Aorta (tissue), 5 donors: ENCODE results near the gene DNM1. TPM values are rescaled to one million over a fixed set of nuclear protein-coding genes. Genes with fewer than 3 reads are reported as not detected.

ENCODE experiments used
- ATAC-seq: fragments of 200-7000 bp; cut with Tn5 transposase; one replicate; pipeline ENCODE4 v1.9.1; 2022; ENCODE audit warnings: moderate library complexity; ENCODE audit not compliant: low FRiP score
- DNase-seq, 2 donors: peaks; one replicate each; pipeline ENCODE4 v3.0.0-alpha.2; 2020
- H3K27ac ChIP-seq, 2 donors: one replicate each; pipeline ENCODE4 v1.5.1; 2013; ENCODE audit warnings: low read length in 2 of 2, mild to moderate bottlenecking in 2 of 2, moderate library complexity in 2 of 2, control low read depth in 1 of 2, inconsistent platforms in 1 of 2, low read depth in 1 of 2
- H3K27me3 ChIP-seq, 2 donors: one replicate each; pipeline ENCODE4 v1.6.1; 2013; ENCODE audit warnings: control low read depth in 1 of 2, low read length in 1 of 2, mild to moderate bottlenecking in 1 of 2, moderate library complexity in 1 of 2; ENCODE audit not compliant: insufficient read depth in 2 of 2, control insufficient read depth in 1 of 2
- H3K36me3 ChIP-seq, 2 donors: one replicate each; pipeline ENCODE4 v1.6.1; 2013; ENCODE audit warnings: control low read depth in 1 of 2, low read length in 1 of 2, mild to moderate bottlenecking in 1 of 2; ENCODE audit not compliant: insufficient read depth in 2 of 2, control insufficient read depth in 1 of 2
- H3K4me1 ChIP-seq, 2 donors: one replicate each; pipeline ENCODE4 v1.6.1; 2013; ENCODE audit warnings: low read length in 2 of 2, control low read depth in 1 of 2, mild to moderate bottlenecking in 1 of 2, moderate library complexity in 1 of 2; ENCODE audit not compliant: insufficient read depth in 2 of 2, control insufficient read depth in 1 of 2
- H3K4me3 ChIP-seq, 2 donors: one replicate each; pipeline ENCODE4 v1.5.1; 2013; ENCODE audit warnings: low read length in 2 of 2, control low read depth in 1 of 2, mild to moderate bottlenecking in 1 of 2
- H3K9me3 ChIP-seq: one replicate; pipeline ENCODE4 v1.6.1; 2013; ENCODE audit warnings: mild to moderate bottlenecking, low read length; ENCODE audit not compliant: control insufficient read depth
- WGBS, 2 donors: extraction: QIAGEN DNeasy Blood & Tissue Kit; methylation state at CpG; one replicate each; pipeline ENCODE4 v1.1.7; 2013; 5-methylcytosine and 5-hydroxymethylcytosine counted together
- intact Hi-C, 2 donors: fragments of 100-400 bp; cut with DNase I; formaldehyde crosslinking; loops; one replicate each; pipeline versions ENCODE4 v1.14.2 to v1.15.0; 2022
- polyA plus RNA-seq, 2 donors: library from polyadenylated mRNA; stranded (reverse); fragments of 200-250 nt; gene quantifications; one replicate each; pipeline ENCODE4 v1.2.3, GENCODE V29; 2013
- total RNA-seq, 2 donors: library from RNA; stranded (reverse); fragmentation: NEBNext Ultra II Directional; extraction: Animal tissue kit (Norgen Biotek cat#: 25700); gene quantifications; one replicate each; pipeline ENCODE4 v1.2.1, GENCODE V29; 2021
- donor health status: healthy with polysubstance abuse.
- donor health status: Bipolar disorder and iron deficiency.
- donor health status: DM: no; HTN: no; CAD: no.
- donor health status: DM: no; HTN: no; CAD: no.
- donor health status: DM: yes; HTN: yes; CAD: no.

Gene DNM1
- total and polyA plus RNA-seq, 4 donors: 0.43 to 114 (median 5.7) TPM

DNA sequence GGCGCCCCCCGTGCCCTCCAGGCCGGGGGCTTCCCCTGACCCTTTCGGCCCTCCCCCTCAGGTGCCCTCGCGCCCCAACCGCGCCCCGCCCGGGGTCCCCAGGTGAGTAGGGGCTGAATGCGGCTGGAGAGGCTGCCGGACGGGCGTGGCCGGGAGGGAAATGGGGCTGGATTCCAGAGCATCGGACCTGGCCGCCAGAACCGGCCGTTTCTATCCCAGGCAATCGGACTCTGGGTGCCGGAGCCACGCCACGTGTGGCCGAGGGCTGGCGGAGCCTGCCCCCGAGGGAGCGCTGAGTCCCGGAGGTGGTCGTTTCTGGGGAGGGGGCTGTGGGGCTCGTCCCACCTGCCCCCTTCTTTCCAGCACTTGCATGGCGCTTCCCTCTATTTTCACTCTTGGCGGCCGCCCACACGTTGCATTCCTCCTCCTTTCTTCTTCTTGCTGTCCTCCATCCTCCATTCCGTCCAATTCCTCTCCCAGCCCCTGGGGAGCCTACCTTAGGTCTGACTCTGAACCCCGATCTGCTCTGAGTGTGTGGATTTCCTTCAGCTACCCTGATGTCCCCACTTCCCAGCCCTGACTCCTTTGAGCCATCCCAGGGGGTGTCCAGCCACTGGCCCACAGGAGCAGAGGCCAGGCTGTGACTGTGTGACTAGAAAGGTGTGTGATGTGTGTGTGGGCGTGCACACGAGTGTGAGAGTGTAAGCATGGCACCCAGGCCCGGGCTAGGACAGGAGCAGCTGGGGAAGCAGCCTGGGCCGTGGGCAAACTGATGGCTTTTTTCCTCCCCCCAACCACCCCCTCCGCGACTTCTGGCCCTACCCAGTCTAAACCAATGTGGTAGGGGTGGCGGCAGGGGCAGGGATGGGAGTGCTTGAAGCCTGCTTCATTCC, 47.9 kb downstream of the DNM1 start:
- Histone ChIP-seq H3K4me3 (no peak overlapping the region), H3K36me3 (no peaks in the 10 kb centered on the region), H3K27ac (no peak overlapping the region), H3K4me1 (no peaks in the 10 kb centered on the region), H3K9me3 (no peaks in the 10 kb centered on the region), H3K27me3 (no peaks in the 10 kb centered on the region)
- no peak for ATAC-seq
- DNase-seq: no peak
- WGBS, 2 donors: 32 to 33% methylated on average over 37 to 43 of the region's 43 CpGs
- intact Hi-C loops: no loop called here

DNA sequence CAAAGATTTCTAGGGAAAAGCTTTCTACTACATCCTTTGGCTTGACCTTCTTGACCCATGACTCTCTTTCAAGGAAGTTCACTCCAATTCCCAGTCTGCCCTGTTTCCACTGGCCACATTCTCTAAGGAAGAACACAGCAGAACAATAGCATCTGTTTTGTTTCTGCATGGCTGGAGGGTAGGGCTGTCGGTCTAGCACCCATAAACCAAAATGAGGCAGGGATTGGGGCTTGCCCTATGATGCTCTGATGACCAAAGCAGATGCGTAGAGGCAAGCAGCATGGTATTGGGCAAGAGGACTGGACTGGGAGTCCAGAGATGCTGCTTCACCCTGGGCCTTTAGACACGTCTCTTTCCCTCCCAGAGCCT, 48.5 kb downstream of the DNM1 start:
- Histone ChIP-seq H3K4me1 (no peaks in the 10 kb centered on the region), H3K27ac (no peak overlapping the region), H3K27me3 (no peaks in the 10 kb centered on the region), H3K36me3 (no peaks in the 10 kb centered on the region), H3K9me3 (no peaks in the 10 kb centered on the region), H3K4me3 (no peak overlapping the region)
- intact Hi-C loops: no loop called here
- no peak for DNase-seq
- no peak for ATAC-seq
- WGBS, 2 donors: 92 to 94% methylated on average over 3 of the region's 3 CpGs

DNA sequence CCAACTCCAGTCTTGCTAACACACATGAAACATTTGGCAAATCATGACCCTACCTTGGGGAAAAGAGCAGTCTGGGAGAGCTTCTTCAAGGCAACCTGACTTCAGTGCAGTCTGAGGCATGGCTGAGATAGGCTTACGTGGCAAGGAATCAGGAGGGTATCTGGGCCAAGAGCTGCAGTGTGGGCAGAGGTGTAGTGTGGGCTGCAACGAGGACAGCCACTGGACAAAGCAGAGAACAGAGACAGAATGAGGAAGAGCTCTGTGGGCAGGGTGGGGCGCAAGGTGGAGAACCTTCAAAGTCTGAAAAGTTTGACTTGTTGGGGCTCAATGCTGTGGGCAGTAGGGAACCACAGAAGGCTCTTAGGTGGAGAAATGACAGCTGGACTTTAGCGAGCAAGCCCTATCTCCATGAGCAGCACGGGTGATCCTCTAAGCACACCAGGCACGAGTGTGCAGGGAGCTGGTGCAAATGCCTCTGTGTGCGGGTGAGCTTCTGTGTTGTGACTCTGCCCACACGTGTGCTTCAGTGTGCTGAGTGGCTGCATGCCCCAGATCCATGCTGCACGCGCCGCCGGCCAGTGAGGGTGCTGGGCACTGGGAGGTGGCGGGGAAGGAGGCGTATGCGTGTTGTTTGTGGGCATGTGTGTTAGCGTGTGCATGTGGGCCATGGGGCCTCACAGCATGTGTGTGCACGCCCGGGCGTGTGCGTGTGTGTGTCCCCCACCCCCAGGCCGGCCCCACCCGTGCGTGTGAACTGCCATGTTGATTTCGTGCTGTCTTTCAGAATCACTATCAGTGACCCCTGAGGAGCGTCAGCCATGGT, 49.3 kb downstream of the DNM1 start:
- intact Hi-C loops: no loop called here
- Histone ChIP-seq H3K4me1 (no peaks in the 10 kb centered on the region), H3K36me3 (peaks cover 0 to 2% of the 10 kb centered on the region in 2 donors), H3K4me3 (no peak overlapping the region), H3K27me3 (no peaks in the 10 kb centered on the region), H3K27ac (no peak overlapping the region), H3K9me3 (no peaks in the 10 kb centered on the region)
- no peak for DNase-seq
- ATAC-seq: no peak
- WGBS, 2 donors: 90 to 92% methylated on average over 25 of the region's 25 CpGs

DNA sequence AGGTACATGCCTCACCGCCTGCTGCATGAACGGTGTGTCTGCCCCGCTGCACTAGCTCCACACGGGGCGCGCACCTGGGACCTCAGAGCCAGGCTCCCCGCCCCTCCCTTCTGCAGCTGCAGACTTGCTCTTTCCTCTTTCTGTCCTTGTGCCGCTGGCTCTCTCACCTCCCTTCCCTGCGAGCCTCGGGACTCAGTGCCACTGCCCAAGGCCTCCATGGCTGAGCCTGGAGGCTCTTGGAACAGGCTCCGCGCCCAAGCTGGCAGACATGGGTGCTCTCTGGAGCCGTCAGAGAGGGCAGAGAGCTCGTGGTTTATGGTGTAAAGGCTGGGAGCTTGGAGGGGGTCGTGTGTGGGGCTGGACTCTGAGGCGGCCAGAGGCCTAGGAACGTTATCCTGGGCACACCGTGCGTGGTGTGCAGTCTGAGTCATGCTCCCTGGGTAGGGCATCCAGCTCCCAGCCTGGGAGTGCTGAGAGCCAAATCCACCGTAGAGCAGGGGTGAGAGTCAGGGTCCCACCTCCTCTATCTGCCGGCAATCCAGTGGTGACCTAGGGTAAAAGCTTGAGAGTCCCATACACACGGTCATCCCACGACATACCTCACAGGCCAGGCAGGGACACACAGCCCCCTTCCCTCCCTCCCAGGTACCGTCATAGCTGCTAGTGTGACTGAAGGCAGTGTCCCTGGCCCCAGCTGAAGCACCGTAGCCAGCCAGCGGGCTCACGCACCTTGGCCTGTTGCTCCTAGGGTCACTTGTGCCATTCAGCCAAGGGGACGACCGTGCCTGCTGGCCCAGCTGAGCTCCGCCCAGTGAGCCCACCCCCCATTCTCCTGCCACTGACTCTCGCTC, 50.2 kb downstream of the DNM1 start:
- no peaks in the 10 kb centered on the region for H3K9me3 ChIP-seq
- no peaks in the 10 kb centered on the region for H3K27me3 ChIP-seq
- 82 to 84% methylated on average over 31 of the region's 31 CpGs for WGBS, 2 donors
- no peak overlapping the region for H3K4me3 ChIP-seq
- peaks cover 0 to 5% of the 10 kb centered on the region in 2 donors for H3K36me3 ChIP-seq
- H3K4me1 ChIP-seq: no peaks in the 10 kb centered on the region
- ATAC-seq (no peak), DNase-seq (no peak)
- H3K27ac ChIP-seq: no peak overlapping the region
- intact Hi-C loops: no loop called here

DNA sequence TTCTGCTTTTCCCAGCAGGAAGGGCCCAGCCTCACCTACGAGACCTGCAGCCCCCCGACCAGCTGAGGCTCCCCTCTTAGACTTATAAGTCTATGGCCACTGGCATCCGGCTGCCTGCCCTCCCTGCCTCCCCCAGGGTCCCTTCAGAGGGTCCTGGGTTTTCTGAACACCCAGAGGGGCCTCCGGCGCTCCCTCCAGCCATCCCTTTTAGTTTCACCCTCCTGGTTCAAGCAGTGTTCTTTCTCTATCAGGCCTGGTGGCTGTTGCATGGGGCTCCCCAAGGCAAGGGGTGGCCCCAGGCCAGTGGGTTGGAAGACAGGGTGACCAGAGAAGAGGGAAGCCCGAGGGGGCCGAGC, 50.8 kb downstream of the DNM1 start:
- Histone ChIP-seq H3K9me3 (no peaks in the 10 kb centered on the region), H3K36me3 (peaks cover 0 to 7% of the 10 kb centered on the region in 2 donors), H3K4me1 (no peaks in the 10 kb centered on the region), H3K27me3 (no peaks in the 10 kb centered on the region), H3K27ac (no peak overlapping the region), H3K4me3 (no peak overlapping the region)
- 87 to 90% methylated on average over 7 of the region's 7 CpGs for WGBS, 2 donors
- intact Hi-C loops: no loop called here
- DNase-seq (no peak), ATAC-seq (no peak)

DNA sequence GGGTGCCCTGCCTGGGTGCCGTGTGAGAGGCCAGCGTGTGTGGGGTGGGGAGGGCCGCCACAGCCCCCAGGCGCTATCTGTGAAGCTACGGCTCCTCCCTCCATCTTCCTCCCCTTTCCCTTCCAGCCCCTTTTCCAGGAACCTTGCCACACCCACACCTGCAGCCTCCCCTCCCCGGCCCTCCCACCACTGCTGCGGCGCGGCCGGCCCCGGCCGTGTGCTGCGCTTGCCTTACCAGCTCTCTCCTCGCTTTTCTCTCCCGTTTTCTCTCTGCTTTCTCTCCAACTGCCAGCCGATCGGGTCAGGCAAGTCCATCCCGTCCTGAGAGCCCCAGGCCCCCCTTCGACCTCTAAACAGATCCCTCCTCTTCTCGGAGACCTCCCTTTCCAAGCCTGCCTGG, 51.2 kb downstream of the DNM1 start:
- DNase-seq (peak in 1 of 2 donors; percentile 41), ATAC-seq (no peak)
- WGBS, 2 donors: 86% methylated on average over 19 to 20 of the region's 20 CpGs
- Histone ChIP-seq H3K9me3 (no peaks in the 10 kb centered on the region), H3K36me3 (peaks cover 0 to 7% of the 10 kb centered on the region in 2 donors), H3K4me3 (no peak overlapping the region), H3K4me1 (no peaks in the 10 kb centered on the region), H3K27ac (no peak overlapping the region), H3K27me3 (no peaks in the 10 kb centered on the region)
- intact Hi-C loops: no loop called here

DNA sequence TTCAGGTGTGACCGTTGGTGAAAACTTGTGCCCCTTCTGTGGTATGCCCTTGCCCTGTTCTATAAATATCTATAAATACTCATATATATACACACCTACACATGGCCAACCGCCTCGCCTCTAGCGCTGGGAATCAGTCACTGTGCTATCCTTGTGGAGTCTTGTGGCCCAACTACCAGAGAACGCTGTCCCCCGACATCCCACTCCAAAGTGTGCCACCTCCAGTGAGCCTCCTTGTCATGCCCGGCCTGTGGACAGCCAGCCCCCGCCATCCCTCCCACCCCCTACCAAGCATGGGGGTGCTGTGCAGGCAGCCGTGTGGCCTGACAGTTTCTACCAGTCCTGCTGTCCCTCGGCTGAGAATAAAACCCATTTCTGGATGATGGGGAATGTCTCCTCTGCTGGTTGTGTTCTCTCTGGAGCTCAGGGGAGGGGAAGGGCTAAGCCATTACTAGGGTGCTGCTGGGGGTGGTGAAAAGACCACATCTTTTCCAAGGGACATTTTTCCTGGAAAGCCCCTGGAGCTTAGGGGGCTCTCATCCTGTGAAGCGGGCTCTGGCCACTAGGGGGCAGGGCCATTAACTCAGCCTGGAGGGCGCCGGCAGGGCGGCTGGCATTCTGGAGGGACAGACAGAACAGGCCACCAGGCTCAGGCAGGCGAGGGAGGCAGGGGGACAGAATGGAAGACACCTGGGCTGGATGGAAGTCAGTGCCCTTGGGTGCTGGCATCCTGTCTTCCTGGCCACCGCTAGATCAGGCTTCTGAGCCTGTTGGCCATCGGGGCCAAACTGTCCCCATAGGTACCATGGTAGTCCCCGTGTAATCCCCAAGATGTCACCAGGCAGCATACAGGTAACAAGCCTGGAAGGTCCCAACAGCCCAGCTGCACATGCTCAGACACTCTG, 51.9 kb downstream of the DNM1 start:
- H3K4me1 ChIP-seq: no peaks in the 10 kb centered on the region
- ATAC-seq (peak; percentile 67), DNase-seq (peak; percentile 72 to 91)
- intact Hi-C loops: no loop called here
- no peaks in the 10 kb centered on the region for H3K9me3 ChIP-seq
- H3K4me3 ChIP-seq: no peak overlapping the region
- no peak overlapping the region for H3K27ac ChIP-seq
- H3K36me3 ChIP-seq: peaks cover 3 to 7% of the 10 kb centered on the region in 2 donors
- no peaks in the 10 kb centered on the region for H3K27me3 ChIP-seq
- 55% methylated on average over 18 of the region's 18 CpGs for WGBS, 2 donors
